Measurements from ENCODE around the gene ABCB9.
"Not testable (repeated sequence)": the region's sequence is repeated elsewhere in the genome, so short reads cannot be mapped to it uniquely, and the experiment has no call there.

The ABCB9 gene

GRCh38 chr12:122965851-122966742 is at the start of gene ABCB9:
ABCB9 (minus strand) TSS chr12:122966463; CDS start chr12:122960235, 6,228 bp downstream.
- DNase-seq (ENCODE audit: low read depth), result peak; percentile 91

GRCh38 chr12:123014473-123014872 is 48.2 kb upstream of the ABCB9 start:
- not testable (repeated sequence) for DNase-seq (ENCODE audit: low read depth)

- no peak for DNase-seq (ENCODE audit: low read depth)
These were observed 47.2 kb upstream of the ABCB9 start for GRCh38 chr12:123013185-123014095.

- DNase-seq (ENCODE audit: low read depth), result no peak
These were observed 45.4 kb upstream of the ABCB9 start for GRCh38 chr12:123011701-123012100.

- no peak for DNase-seq (ENCODE audit: low read depth)
These were observed 44.4 kb upstream of the ABCB9 start for GRCh38 chr12:123010681-123011080.

- DNase-seq (ENCODE audit: low read depth), result no peak
These were observed 43.8 kb upstream of the ABCB9 start for GRCh38 chr12:123010110-123010509.

GRCh38 chr12:123006977-123007376 is 40.7 kb upstream of the ABCB9 start:
- no peak for DNase-seq (ENCODE audit: low read depth)

GRCh38 chr12:123005081-123005626 is 38.9 kb upstream of the ABCB9 start:
- no peak for DNase-seq (ENCODE audit: low read depth)

- DNase-seq (ENCODE audit: low read depth), result no peak
These were observed 38.0 kb upstream of the ABCB9 start for GRCh38 chr12:123004287-123004686.

- no peak for DNase-seq (ENCODE audit: low read depth)
These were observed 37.0 kb upstream of the ABCB9 start for GRCh38 chr12:123003257-123003656.

- no peak for DNase-seq (ENCODE audit: low read depth)
These were observed 35.2 kb upstream of the ABCB9 start for GRCh38 chr12:123001464-123001863.

- no peak for DNase-seq (ENCODE audit: low read depth)
These were observed 34.3 kb upstream of the ABCB9 start for GRCh38 chr12:123000578-123000977.

- no peak for DNase-seq (ENCODE audit: low read depth)
These were observed 33.7 kb upstream of the ABCB9 start for GRCh38 chr12:122999986-123000420.

GRCh38 chr12:122999196-122999946 is 33.1 kb upstream of the ABCB9 start:
- DNase-seq (ENCODE audit: low read depth), result no peak

- no peak for DNase-seq (ENCODE audit: low read depth)
These were observed 32.1 kb upstream of the ABCB9 start for GRCh38 chr12:122998316-122998715.

GRCh38 chr12:122997343-122998250 is 31.3 kb upstream of the ABCB9 start:
- DNase-seq (ENCODE audit: low read depth), result no peak

GRCh38 chr12:122996621-122997342 is 30.5 kb upstream of the ABCB9 start:
- DNase-seq (ENCODE audit: low read depth), result no peak

GRCh38 chr12:122996188-122996601 is 29.9 kb upstream of the ABCB9 start:
- DNase-seq (ENCODE audit: low read depth), result no peak

GRCh38 chr12:122995503-122996187 is 29.4 kb upstream of the ABCB9 start:
- DNase-seq (ENCODE audit: low read depth), result no peak

All from T-helper 22 cell (primary cell).